K562 (cell line): ENCODE results near the gene CLDN5. TPM values are rescaled to one million over a fixed set of nuclear protein-coding genes. Genes with fewer than 3 reads are reported as not detected.

Experiments
- BDP1 ChIP-seq: IDR thresholded peaks from 3 replicates; pipeline ENCODE4 v1.6.1; 2011; ENCODE audit not compliant: insufficient read length, insufficient read depth
- CREB3 ChIP-seq: fragments of 450-650 bp; conservative IDR thresholded peaks from 2 replicates; pipeline ENCODE4 v1.6.1; 2016; ENCODE audit warnings: missing genetic modification characterization, low read depth, mild to moderate bottlenecking, missing compliant biosample characterization, moderate library complexity
- CREB3L1 ChIP-seq: fragments of 450-650 bp; IDR thresholded peaks from 2 replicates; pipeline ENCODE4 v1.6.1; 2014; ENCODE audit warnings: low read depth, mild to moderate bottlenecking, moderate library complexity, borderline replicate concordance
- CSDE1 ChIP-seq, 2 experiments: fragments of 450-650 bp; IDR thresholded peaks; 2 replicates each; pipeline ENCODE4 v1.6.1; 2016; ENCODE audit warnings: mild to moderate bottlenecking in 1 of 2
- HNRNPK ChIP-seq: fragments of 200-400 bp; formaldehyde crosslinking; IDR thresholded peaks from one replicate; pipeline ENCODE4 v1.6.1; 2018; ENCODE audit warnings: mild to moderate bottlenecking, low read depth, low read length; ENCODE audit not compliant: poor library complexity, severe bottlenecking
- IFI16 ChIP-seq: fragments of 250-450 bp; sonication (Bioruptor Pico); IDR thresholded peaks from 2 replicates; pipeline ENCODE4 v2.1.2; 2022; ENCODE audit warnings: mild to moderate bottlenecking, inconsistent platforms
- LEF1 ChIP-seq: fragments of 450-650 bp; IDR thresholded peaks from 2 replicates; pipeline ENCODE4 v1.6.1; 2016; ENCODE audit warnings: mild to moderate bottlenecking
- MBD2 ChIP-seq: sonication (generic); IDR thresholded peaks from 2 replicates; pipeline ENCODE4 v1.6.1; 2016; ENCODE audit warnings: low read depth, borderline replicate concordance
- NEUROD1 ChIP-seq: fragments of 150-350 bp; IDR thresholded peaks from 2 replicates; pipeline ENCODE4 v1.6.1; 2014; ENCODE audit warnings: borderline replicate concordance, low read length, low read depth; ENCODE audit not compliant: partially characterized antibody
- OTX1 ChIP-seq: fragments of 450-650 bp; formaldehyde crosslinking; IDR thresholded peaks from 2 replicates; pipeline ENCODE4 v1.4.0; 2022; ENCODE audit warnings: mild to moderate bottlenecking
- PHB ChIP-seq: fragments of 250-450 bp; sonication (Bioruptor Pico); IDR thresholded peaks from 2 replicates; pipeline ENCODE4 v1.5.0; 2021
- POLR2H ChIP-seq: IDR thresholded peaks from 2 replicates; pipeline ENCODE4 v1.6.1; 2016; ENCODE audit warnings: missing genetic modification characterization, low read depth, mild to moderate bottlenecking, control low read depth, missing compliant biosample characterization, moderate library complexity
- PTTG1 ChIP-seq: fragments of 450-650 bp; IDR thresholded peaks from 2 replicates; pipeline ENCODE4 v1.6.1; 2016; ENCODE audit warnings: low read depth, mild to moderate bottlenecking, missing genetic modification characterization, missing compliant biosample characterization
- PYGO2 ChIP-seq: fragments of 450-650 bp; IDR thresholded peaks from 2 replicates; pipeline ENCODE4 v1.6.1; 2016; ENCODE audit warnings: mild to moderate bottlenecking, missing genetic modification characterization, moderate library complexity, missing compliant biosample characterization
- SAFB ChIP-seq: fragments of 200-400 bp; formaldehyde crosslinking; IDR thresholded peaks from 2 replicates; pipeline ENCODE4 v1.6.1; 2017; ENCODE audit warnings: low read depth, low read length, borderline replicate concordance
- TAF9B ChIP-seq: fragments of 450-650 bp; IDR thresholded peaks from 2 replicates; pipeline ENCODE4 v1.6.1; 2018; ENCODE audit warnings: mild to moderate bottlenecking; ENCODE audit not compliant: partially characterized antibody
- ZNF134 ChIP-seq: fragments of 250-450 bp; sonication (Bioruptor Pico); conservative IDR thresholded peaks from 2 replicates; pipeline ENCODE4 v1.4.0; 2020
- ZNF175 ChIP-seq: fragments of 200-800 bp; sonication (Bioruptor generic); IDR thresholded peaks from 2 replicates; pipeline ENCODE4 v1.6.1; 2016; ENCODE audit warnings: low read depth, mild to moderate bottlenecking, missing genetic modification characterization, missing compliant biosample characterization
- ZNF212 ChIP-seq: fragments of 450-650 bp; formaldehyde crosslinking; IDR thresholded peaks from 2 replicates; pipeline ENCODE4 v1.4.0; 2020; ENCODE audit warnings: mild to moderate bottlenecking
- ZNF232 ChIP-seq: sonication (generic); formaldehyde crosslinking; IDR thresholded peaks from 2 replicates; pipeline ENCODE4 v1.8.0; 2022; ENCODE audit warnings: mild to moderate bottlenecking, missing genetic modification reagents
- ZNF764 ChIP-seq: fragments of 250-450 bp; sonication (Bioruptor Pico); IDR thresholded peaks from 2 replicates; pipeline ENCODE4 v1.4.0; 2020; ENCODE audit warnings: low read depth, mild to moderate bottlenecking, moderate library complexity
- polyA plus RNA-seq, 8 experiments: library from polyadenylated mRNA; depleted of rRNA in 4 of 8; stranded (reverse) in 5 of 8; unstranded in 3 of 8; fragments of >200 nt; fragmentation: Nextera tagmentation in 2 of 8; fragmentation: Illumina TruSeq in 1 of 8; extraction: Ambion mirVana in 2 of 8; extraction: Trizol in 1 of 8; gene quantifications; 2 replicates each; pipeline versions ENCODE4 v1.2.1 to v1.2.3, GENCODE V29; 2011 to 2014; ENCODE audit warnings: inconsistent platforms in 1 of 8, missing spikeins in 1 of 8
- total RNA-seq, 7 experiments: library from RNA; depleted of rRNA in 6 of 7; stranded (reverse); fragments of >200 nt in 6 of 7; fragmentation: Illumina TruSeq in 2 of 7; extraction: Trizol in 2 of 7; gene quantifications; 2 replicates each; pipeline versions ENCODE4 v1.2.1 to v1.2.3, GENCODE V29; 2011 to 2021; ENCODE audit warnings: low replicate concordance in 1 of 7
- TF ChIP-seq, protein P1 (sequence below): fragments of 250-450 bp; sonication (Bioruptor Pico); IDR thresholded peaks from 2 replicates; pipeline ENCODE4 v1.8.0; 2022; ENCODE audit warnings: inconsistent platforms
- TF ChIP-seq, protein P2 (sequence below): fragments of 250-450 bp; sonication (Bioruptor Pico); IDR thresholded peaks from 2 replicates; pipeline ENCODE4 v1.5.0; 2021; ENCODE audit warnings: mild to moderate bottlenecking, borderline replicate concordance

The CLDN5 gene
- total and polyA plus RNA-seq, 9 of the 15 experiments (the other 6 are each of a cell fraction or from before 2014, with no cell fraction given) = 0.20 TPM; not detected in 8

GRCh38 chr22:19480173-19480568 is 44.0 kb downstream of the CLDN5 start (continued):
- no peak for TF ChIP-seq CREB3L1
- no peak for TF ChIP-seq BDP1
- 0 out of 2 replicates have a peak, but pooled peaks have one; percentile 31 for TF ChIP-seq IFI16 (CRISPR knock-in tag)
- no peak for TF ChIP-seq ZNF175 (CRISPR knock-in tag)
- no peak for TF ChIP-seq MBD2
- peak; percentile 93; the same call in 1 of the 2 replicates for TF ChIP-seq OTX1 (CRISPR knock-in tag)
- TF ChIP-seq POLR2H (tag) = no peak
- TF ChIP-seq ZNF212 (CRISPR knock-in tag) = 0 out of 2 replicates have a peak, but pooled peaks have one; percentile 48
- TF ChIP-seq, protein P1, sequence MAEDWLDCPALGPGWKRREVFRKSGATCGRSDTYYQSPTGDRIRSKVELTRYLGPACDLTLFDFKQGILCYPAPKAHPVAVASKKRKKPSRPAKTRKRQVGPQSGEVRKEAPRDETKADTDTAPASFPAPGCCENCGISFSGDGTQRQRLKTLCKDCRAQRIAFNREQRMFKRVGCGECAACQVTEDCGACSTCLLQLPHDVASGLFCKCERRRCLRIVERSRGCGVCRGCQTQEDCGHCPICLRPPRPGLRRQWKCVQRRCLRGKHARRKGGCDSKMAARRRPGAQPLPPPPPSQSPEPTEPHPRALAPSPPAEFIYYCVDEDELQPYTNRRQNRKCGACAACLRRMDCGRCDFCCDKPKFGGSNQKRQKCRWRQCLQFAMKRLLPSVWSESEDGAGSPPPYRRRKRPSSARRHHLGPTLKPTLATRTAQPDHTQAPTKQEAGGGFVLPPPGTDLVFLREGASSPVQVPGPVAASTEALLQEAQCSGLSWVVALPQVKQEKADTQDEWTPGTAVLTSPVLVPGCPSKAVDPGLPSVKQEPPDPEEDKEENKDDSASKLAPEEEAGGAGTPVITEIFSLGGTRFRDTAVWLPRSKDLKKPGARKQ = no peak
- TF ChIP-seq ZNF232 (CRISPR knock-in tag) = no peak
- no peak for TF ChIP-seq CREB3 (tag)
- no peak for TF ChIP-seq ZNF134 (CRISPR knock-in tag)
- TF ChIP-seq PTTG1 = no peak
- TF ChIP-seq CSDE1 (IDR thresholded peaks at IDR 0.05) = no peak
- peak; percentile 79; the same call in 1 of the 2 replicates for TF ChIP-seq PHB (CRISPR knock-in tag)
- TF ChIP-seq HNRNPK = no peak
- TF ChIP-seq, protein P2, sequence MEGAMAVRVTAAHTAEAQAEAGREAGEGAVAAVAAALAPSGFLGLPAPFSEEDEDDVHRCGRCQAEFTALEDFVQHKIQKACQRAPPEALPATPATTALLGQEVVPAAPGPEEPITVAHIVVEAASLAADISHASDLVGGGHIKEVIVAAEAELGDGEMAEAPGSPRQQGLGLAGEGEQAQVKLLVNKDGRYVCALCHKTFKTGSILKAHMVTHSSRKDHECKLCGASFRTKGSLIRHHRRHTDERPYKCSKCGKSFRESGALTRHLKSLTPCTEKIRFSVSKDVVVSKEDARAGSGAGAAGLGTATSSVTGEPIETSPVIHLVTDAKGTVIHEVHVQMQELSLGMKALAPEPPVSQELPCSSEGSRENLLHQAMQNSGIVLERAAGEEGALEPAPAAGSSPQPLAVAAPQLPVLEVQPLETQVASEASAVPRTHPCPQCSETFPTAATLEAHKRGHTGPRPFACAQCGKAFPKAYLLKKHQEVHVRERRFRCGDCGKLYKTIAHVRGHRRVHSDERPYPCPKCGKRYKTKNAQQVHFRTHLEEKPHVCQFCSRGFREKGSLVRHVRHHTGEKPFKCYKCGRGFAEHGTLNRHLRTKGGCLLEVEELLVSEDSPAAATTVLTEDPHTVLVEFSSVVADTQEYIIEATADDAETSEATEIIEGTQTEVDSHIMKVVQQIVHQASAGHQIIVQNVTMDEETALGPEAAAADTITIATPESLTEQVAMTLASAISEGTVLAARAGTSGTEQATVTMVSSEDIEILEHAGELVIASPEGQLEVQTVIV (CRISPR knock-in tag) = no peak
- no peak for TF ChIP-seq PYGO2 (tag)
- no peak for TF ChIP-seq SAFB
- TF ChIP-seq ZNF764 (CRISPR knock-in tag) = no peak; the same call in 1 of the 2 replicates
- no peak for TF ChIP-seq NEUROD1
- no peak for TF ChIP-seq LEF1
- no peak for TF ChIP-seq TAF9B
